NCI-H1048 (cell line): Measurements from ENCODE around the gene PASK.

Source experiments
- DNase-seq: peaks from one replicate; lab custom pipeline; 2025; lab: John Stamatoyannopoulos, UW

The PASK gene

GRCh38 chr2:241126201-241126611 lies 23.1 kb downstream of the PASK start:
- DNase-seq, result no peak

GRCh38 chr2:241125626-241126025 lies 23.6 kb downstream of the PASK start:
- no peak for DNase-seq

- no peak for DNase-seq
Observed at GRCh38 chr2:241123816-241124536, 25.3 kb downstream of the PASK start.

GRCh38 chr2:241122376-241123002 lies 26.8 kb downstream of the PASK start:
- DNase-seq, result no peak

GRCh38 chr2:241121008-241121407 lies 28.3 kb downstream of the PASK start:
- DNase-seq, result no peak

GRCh38 chr2:241120440-241120839 lies 28.8 kb downstream of the PASK start:
- no peak for DNase-seq

GRCh38 chr2:241118737-241119505 lies 30.4 kb downstream of the PASK start:
- no peak for DNase-seq

GRCh38 chr2:241116606-241117560 lies 32.4 kb downstream of the PASK start:
- no peak for DNase-seq

GRCh38 chr2:241115361-241115760 lies 33.9 kb downstream of the PASK start:
- DNase-seq, result no peak

- no peak for DNase-seq
Observed at GRCh38 chr2:241114836-241115235, 34.4 kb downstream of the PASK start.

GRCh38 chr2:241112592-241112991 lies 36.7 kb downstream of the PASK start:
- no peak for DNase-seq

GRCh38 chr2:241112046-241112445 lies 37.2 kb downstream of the PASK start:
- DNase-seq, result no peak

- DNase-seq, result no peak
Observed at GRCh38 chr2:241111440-241111805, 37.8 kb downstream of the PASK start.

- no peak for DNase-seq
Observed at GRCh38 chr2:241110607-241111439, 38.4 kb downstream of the PASK start.

GRCh38 chr2:241110089-241110606 lies 39.1 kb downstream of the PASK start:
- DNase-seq, result no peak

GRCh38 chr2:241109210-241110088 lies 39.8 kb downstream of the PASK start:
- no peak for DNase-seq

- DNase-seq, result no peak
Observed at GRCh38 chr2:241108271-241109209, 40.7 kb downstream of the PASK start.

- no peak for DNase-seq
Observed at GRCh38 chr2:241107031-241107783, 42.1 kb downstream of the PASK start.
